OCI-LY1 (cell line): Measurements from ENCODE around the gene RTP2.

Source experiments
- H2AFZ ChIP-seq: fragments of 200-600 bp; sonication (generic), shearing (Covaris generic); 2 replicates; pipeline ENCODE4 v1.6.0; 2014; ENCODE audit warnings: antibody characterized with exemption, mild to moderate bottlenecking, low read length
- H3F3A ChIP-seq: fragments of 200-600 bp; sonication (generic), shearing (Covaris generic); 2 replicates; pipeline ENCODE4 v1.6.0; 2014; ENCODE audit warnings: mild to moderate bottlenecking, antibody characterized with exemption, low read length, moderate library complexity; ENCODE audit not compliant: insufficient read depth
- H3K27ac ChIP-seq: fragments of 200-600 bp; sonication (generic); 2 replicates; pipeline ENCODE4 v1.5.1; 2014; ENCODE audit warnings: low read length, mixed run types, mild to moderate bottlenecking, low read depth; ENCODE audit not compliant: poor library complexity, severe bottlenecking
- H3K27me3 ChIP-seq: fragments of 200-600 bp; sonication (generic); 2 replicates; pipeline ENCODE4 v1.6.0; 2014; ENCODE audit warnings: antibody characterized with exemption, mild to moderate bottlenecking, low read length, moderate library complexity; ENCODE audit not compliant: insufficient read depth
- H3K36me3 ChIP-seq: fragments of 200-600 bp; sonication (generic); 2 replicates; pipeline ENCODE4 v1.6.1; 2014; ENCODE audit warnings: mild to moderate bottlenecking, antibody characterized with exemption, low read length, moderate library complexity, mixed read lengths; ENCODE audit not compliant: insufficient read depth
- H3K4me1 ChIP-seq: fragments of 200-600 bp; sonication (generic); 2 replicates; pipeline ENCODE4 v1.5.1; 2014; ENCODE audit warnings: mild to moderate bottlenecking, low read length, moderate library complexity; ENCODE audit not compliant: insufficient read depth, severe bottlenecking
- H3K4me2 ChIP-seq: fragments of 200-600 bp; sonication (generic), shearing (Covaris generic); 2 replicates; pipeline ENCODE4 v1.6.1; 2014; ENCODE audit warnings: low read length
- H3K4me3 ChIP-seq: fragments of 200-600 bp; sonication (generic); 2 replicates; pipeline ENCODE4 v1.5.1; 2014; ENCODE audit warnings: low read length, low read depth, mild to moderate bottlenecking, mixed read lengths; ENCODE audit not compliant: poor library complexity, severe bottlenecking
- H3K79me2 ChIP-seq: fragments of 200-600 bp; shearing (Covaris generic); 2 replicates; pipeline ENCODE4 v1.6.1; 2016; ENCODE audit warnings: mixed run types, low read length, mixed read lengths; ENCODE audit not compliant: insufficient read depth
- H3K9ac ChIP-seq: fragments of 200-600 bp; sonication (generic), shearing (Covaris generic); 2 replicates; pipeline ENCODE4 v1.6.1; 2014; ENCODE audit warnings: mild to moderate bottlenecking, low read length, mixed read lengths
- H3K9me2 ChIP-seq: fragments of 200-600 bp; sonication (generic), shearing (Covaris generic); 2 replicates; pipeline ENCODE4 v1.6.1; 2014; ENCODE audit warnings: low read depth, mild to moderate bottlenecking, low read length, mixed read lengths
- H3K9me3 ChIP-seq: fragments of 200-600 bp; shearing (Covaris generic); 2 replicates; pipeline ENCODE4 v1.6.1; 2014; ENCODE audit warnings: low read length, mixed read lengths
- H4K20me1 ChIP-seq: fragments of 200-600 bp; sonication (generic), shearing (Covaris generic); 2 replicates; pipeline ENCODE4 v1.6.0; 2016; ENCODE audit warnings: mild to moderate bottlenecking, low read length; ENCODE audit not compliant: insufficient read depth
- CTCF ChIP-seq: fragments of 200-600 bp; sonication (generic), shearing (Covaris generic); IDR thresholded peaks from 2 replicates; pipeline ENCODE4 v1.5.1; 2017; ENCODE audit warnings: mild to moderate bottlenecking, antibody characterized with exemption, low read length, moderate library complexity, mixed read lengths
- EZH2 ChIP-seq: fragments of 200-600 bp; sonication (generic), shearing (Covaris generic); IDR thresholded peaks from 2 replicates; pipeline ENCODE4 v1.8.0; 2017; ENCODE audit warnings: borderline replicate concordance, mixed run types, mild to moderate bottlenecking, antibody characterized with exemption, low read length, moderate library complexity, mixed read lengths

The RTP2 gene

GRCh38 chr3:187677604-187678003 lies 24.8 kb downstream of the RTP2 start:
- Histone ChIP-seq H3K4me3 (no peak overlapping the region), H3K27ac (no peak overlapping the region), H4K20me1 (no peaks in the 10 kb centered on the region), H3F3A (no peaks in the 10 kb centered on the region), H3K9me2 (no peaks in the 10 kb centered on the region), H3K27me3 (no peaks in the 10 kb centered on the region), H2AFZ (no peak overlapping the region), H3K36me3 (no peaks in the 10 kb centered on the region), H3K79me2 (no peaks in the 10 kb centered on the region), H3K9ac (no peak overlapping the region), H3K4me1 (peaks cover 4% of the 10 kb centered on the region), H3K9me3 (no peaks in the 10 kb centered on the region), H3K4me2 (no peak overlapping the region)
- no peak for TF ChIP-seq CTCF
- TF ChIP-seq EZH2 = no peak

GRCh38 chr3:187673012-187673411 lies 29.3 kb downstream of the RTP2 start:
- no peaks in the 10 kb centered on the region for H3K9me3 ChIP-seq
- H3K4me1 ChIP-seq = no peaks in the 10 kb centered on the region
- H3K9ac ChIP-seq = no peak overlapping the region
- no peaks in the 10 kb centered on the region for H3K79me2 ChIP-seq
- H3K9me2 ChIP-seq = no peaks in the 10 kb centered on the region; the same call in 1 of the 2 replicates
- no peak overlapping the region for H3K4me3 ChIP-seq
- TF ChIP-seq EZH2 (no peak), CTCF (no peak)
- H3K4me2 ChIP-seq = no peak overlapping the region
- H4K20me1 ChIP-seq = no peaks in the 10 kb centered on the region
- no peaks in the 10 kb centered on the region for H3K36me3 ChIP-seq
- no peak overlapping the region for H2AFZ ChIP-seq
- H3K27ac ChIP-seq = no peak overlapping the region
- no peaks in the 10 kb centered on the region for H3K27me3 ChIP-seq
- no peaks in the 10 kb centered on the region for H3F3A ChIP-seq

- Histone ChIP-seq H3K4me3 (no peak within 1 kb of the TSS), H3K27ac (no peak within 1 kb of the TSS), H4K20me1 (no peaks in the 10 kb centered on the region), H3K79me2 (no peaks in the 10 kb centered on the region), H3K36me3 (no peaks in the 10 kb centered on the region), H3K27me3 (no peaks in the 10 kb centered on the region), H3K9me3 (no peaks in the 10 kb centered on the region), H2AFZ (no peak within 1 kb of the TSS), H3K9ac (no peak within 1 kb of the TSS), H3K4me2 (no peak within 1 kb of the TSS), H3F3A (no peaks in the 10 kb centered on the region), H3K9me2 (no peaks in the 10 kb centered on the region; the same call in 1 of the 2 replicates), H3K4me1 (no peaks in the 10 kb centered on the region)
- no peak for TF ChIP-seq CTCF
- no peak for TF ChIP-seq EZH2
These were observed 32.5 kb downstream of the RTP2 start, which contains the start of gene SST for GRCh38 chr3:187669675-187670504. TSS of gene SST (minus strand) at chr3:187670394. CDS start at chr3:187670291, 103 bp downstream.
